RWPE2 (cell line): ENCODE measurements around the gene SCUBE1.

Source experiments
- ATAC-seq: fragments of 200-7000 bp; cut with Tn5 transposase; 3 replicates; pipeline ENCODE4 v1.9.1; 2021; ENCODE audit warnings: low read depth
- DNase-seq: peaks from one replicate; pipeline ENCODE4 v3.0.0-alpha.2; 2020; ENCODE audit warnings: low spot score
- H3K27ac ChIP-seq: fragments of 450-650 bp; 2 replicates; pipeline ENCODE4 v1.5.1; 2017; ENCODE audit warnings: mild to moderate bottlenecking; ENCODE audit not compliant: poor library complexity, severe bottlenecking
- H3K27me3 ChIP-seq: fragments of 250-450 bp; sonication (Bioruptor Pico); 2 replicates; pipeline ENCODE4 v1.5.1; 2021; ENCODE audit warnings: mild to moderate bottlenecking, moderate library complexity; ENCODE audit not compliant: insufficient read depth, poor library complexity, severe bottlenecking
- H3K36me3 ChIP-seq: fragments of 250-450 bp; sonication (Bioruptor Pico); 2 replicates; pipeline ENCODE4 v1.5.1; 2020; ENCODE audit warnings: low read depth, mild to moderate bottlenecking, moderate library complexity
- H3K4me1 ChIP-seq: fragments of 250-450 bp; sonication (Bioruptor Pico); 2 replicates; pipeline ENCODE4 v1.5.1; 2021; ENCODE audit warnings: mild to moderate bottlenecking, moderate library complexity; ENCODE audit not compliant: insufficient read depth, poor library complexity, severe bottlenecking
- H3K4me3 ChIP-seq: fragments of 250-450 bp; sonication (Bioruptor Pico); 2 replicates; pipeline ENCODE4 v1.5.1; 2021; ENCODE audit warnings: mild to moderate bottlenecking, moderate library complexity; ENCODE audit not compliant: severe bottlenecking
- H3K9me3 ChIP-seq: fragments of 250-450 bp; sonication (Bioruptor Pico); 2 replicates; pipeline ENCODE4 v1.5.1; 2021; ENCODE audit warnings: mild to moderate bottlenecking, moderate library complexity; ENCODE audit not compliant: severe bottlenecking
- CTCF ChIP-seq: fragments of 450-650 bp; IDR thresholded peaks from one replicate; pipeline ENCODE4 v1.5.1; 2017; ENCODE audit warnings: mild to moderate bottlenecking, moderate library complexity; ENCODE audit not compliant: poor library complexity, severe bottlenecking

Gene SCUBE1

GRCh38 chr22:43205261-43205691, 137.9 kb downstream of the SCUBE1 start:
- no peak for TF ChIP-seq CTCF
- H3K4me3 ChIP-seq: no peak overlapping the region
- ATAC-seq (no peak), DNase-seq (no peak)
- no peaks in the 10 kb centered on the region for H3K9me3 ChIP-seq
- H3K27me3 ChIP-seq: no peaks in the 10 kb centered on the region
- H3K27ac ChIP-seq: no peak overlapping the region
- no peaks in the 10 kb centered on the region for H3K36me3 ChIP-seq
- H3K4me1 ChIP-seq: no peaks in the 10 kb centered on the region

- ATAC-seq: no peak
- H3K4me3 ChIP-seq: no peak overlapping the region
- DNase-seq: no peak
- TF ChIP-seq CTCF: no peak
- no peaks in the 10 kb centered on the region for H3K9me3 ChIP-seq
- H3K27ac ChIP-seq: no peak overlapping the region
- no peaks in the 10 kb centered on the region for H3K36me3 ChIP-seq
- H3K27me3 ChIP-seq: no peaks in the 10 kb centered on the region
- H3K4me1 ChIP-seq: no peaks in the 10 kb centered on the region
Observed at GRCh38 chr22:43203471-43203981, 139.6 kb downstream of the SCUBE1 start.

- DNase-seq: no peak
- no peaks in the 10 kb centered on the region for H3K27me3 ChIP-seq
- H3K9me3 ChIP-seq: no peaks in the 10 kb centered on the region
- H3K4me1 ChIP-seq: no peaks in the 10 kb centered on the region
- no peak overlapping the region for H3K27ac ChIP-seq
- no peaks in the 10 kb centered on the region for H3K36me3 ChIP-seq
- no peak for TF ChIP-seq CTCF
- no peak for ATAC-seq
- H3K4me3 ChIP-seq: no peak overlapping the region
Observed at GRCh38 chr22:43202756-43203410, 140.3 kb downstream of the SCUBE1 start.

GRCh38 chr22:43202326-43202725, 140.8 kb downstream of the SCUBE1 start:
- DNase-seq (no peak), ATAC-seq (no peak)
- H3K27ac ChIP-seq: no peak overlapping the region
- no peaks in the 10 kb centered on the region for H3K27me3 ChIP-seq
- no peak for TF ChIP-seq CTCF
- no peaks in the 10 kb centered on the region for H3K9me3 ChIP-seq
- H3K4me3 ChIP-seq: no peak overlapping the region
- no peaks in the 10 kb centered on the region for H3K4me1 ChIP-seq
- H3K36me3 ChIP-seq: no peaks in the 10 kb centered on the region
